ENCODE measurements around the gene RHAG. TPM values are rescaled to one million over a fixed set of nuclear protein-coding genes. Genes with fewer than 3 reads are reported as not detected.
"Not testable (repeated sequence)": the region's sequence is repeated elsewhere in the genome, so short reads cannot be mapped to it uniquely, and the experiment has no call there.

Gene RHAG
- total and polyA plus RNA-seq, 2 experiments from 2014 or later = not detected

- H2AFZ ChIP-seq; H3K27ac ChIP-seq (ENCODE audit: low read depth); H3F3A ChIP-seq (replicated peaks; ENCODE audit: low read depth); H3K27me3 Mint-ChIP-seq (ENCODE audit: insufficient read depth, low read depth, poor library complexity); H3K79me2 ChIP-seq (replicated peaks; ENCODE audit: insufficient read depth); H3K27ac Mint-ChIP-seq; H4K20me1 ChIP-seq (replicated peaks; ENCODE audit: insufficient read depth); H3K4me2 ChIP-seq; H3K9me2 ChIP-seq (ENCODE audit: insufficient read depth); H3K36me3 Mint-ChIP-seq (ENCODE audit: low read depth); H3K4me3 ChIP-seq; H3K36me3 ChIP-seq (ENCODE audit: insufficient read depth); H3K27me3 ChIP-seq (ENCODE audit: insufficient read depth); H3K9me3 Mint-ChIP-seq; H3K4me3 Mint-ChIP-seq: not testable (repeated sequence)
- peaks cover 21% of the 10 kb centered on the region for H3K4me1 Mint-ChIP-seq
- H3K4me1 ChIP-seq (ENCODE audit: insufficient read depth) = peaks cover 13% of the 10 kb centered on the region; the same call in 1 of the 2 replicates
- DNase-seq (ENCODE audit: low spot score) (peak; percentile 18), ATAC-seq (peak; percentile 77)
These were observed 28.4 kb downstream of the RHAG start for GRCh38 chr6:49608275-49608674.

DNA sequence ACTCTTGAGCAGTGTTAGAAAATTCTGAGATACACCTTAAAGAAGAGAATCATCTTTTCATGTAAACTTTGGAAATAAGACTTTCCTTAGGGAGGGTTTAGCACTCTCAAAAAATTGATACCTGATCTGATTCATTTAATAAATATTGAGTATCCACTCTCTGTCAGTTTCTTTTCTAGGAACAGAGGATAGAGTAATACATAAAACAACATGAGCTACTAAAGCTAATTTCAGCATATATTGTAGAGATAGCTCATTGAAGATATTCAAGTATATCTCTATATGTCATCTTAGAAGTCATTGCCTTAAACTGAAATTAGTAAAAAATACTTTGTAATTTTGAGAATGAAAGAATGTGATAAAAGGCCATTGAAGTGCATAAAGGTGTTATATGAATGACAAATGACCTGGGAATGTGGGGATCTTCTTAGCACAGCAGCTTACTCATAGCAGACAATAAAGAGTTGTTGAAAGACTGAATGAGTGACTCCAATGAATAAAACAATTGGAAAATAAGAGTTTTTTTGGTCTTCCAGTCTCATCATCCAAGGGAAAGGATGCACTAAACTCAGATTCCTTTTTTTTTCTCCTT is 29.2 kb downstream of the RHAG start:
- H3K79me2 ChIP-seq (replicated peaks; ENCODE audit: insufficient read depth) = no peaks in the 10 kb centered on the region
- peaks cover 21% of the 10 kb centered on the region for H3K4me1 Mint-ChIP-seq
- H3K27me3 ChIP-seq (ENCODE audit: insufficient read depth) = no peaks in the 10 kb centered on the region
- 0 out of 2 replicates have a peak overlapping the region, but pooled peaks have one; percentile 6 for H3K4me3 ChIP-seq
- H3K4me2 ChIP-seq = peak overlapping the region; percentile 8; the same call in 1 of the 2 replicates
- H3K27me3 Mint-ChIP-seq (ENCODE audit: insufficient read depth, low read depth, poor library complexity) = no peaks in the 10 kb centered on the region
- H3K36me3 ChIP-seq (ENCODE audit: insufficient read depth) = no peaks in the 10 kb centered on the region
- no peaks in the 10 kb centered on the region for H3K9me2 ChIP-seq (ENCODE audit: insufficient read depth)
- peaks cover 13% of the 10 kb centered on the region; the same call in 1 of the 2 replicates for H3K4me1 ChIP-seq (ENCODE audit: insufficient read depth)
- no peak for TF ChIP-seq POLR2AphosphoS5 (IDR thresholded peaks at IDR 0.05; ENCODE audit: low read depth)
- TF ChIP-seq EZH2 (IDR thresholded peaks at IDR 0.05; ENCODE audit: low read depth, unreplicated experiment) = no peak
- TF ChIP-seq REST (IDR thresholded peaks at IDR 0.05; ENCODE audit: unreplicated experiment) = no peak
- TF ChIP-seq STAT1 (IDR thresholded peaks at IDR 0.05; ENCODE audit: unreplicated experiment) = no peak
- no peak for TF ChIP-seq ZNF114 (CRISPR knock-in tag; IDR thresholded peaks at IDR 0.05)
- no peaks in the 10 kb centered on the region for H3K36me3 Mint-ChIP-seq (ENCODE audit: low read depth)
- H3K4me3 Mint-ChIP-seq = no peak overlapping the region
- no peaks in the 10 kb centered on the region for H3F3A ChIP-seq (replicated peaks; ENCODE audit: low read depth)
- H2AFZ ChIP-seq = no peak overlapping the region
- peak overlapping the region; percentile 40; the same call in 1 of the 2 replicates for H3K27ac Mint-ChIP-seq
- ATAC-seq (peak; percentile 89), DNase-seq (ENCODE audit: low spot score) (peak; percentile 48)
- H3K27ac ChIP-seq (ENCODE audit: low read depth) = no peak overlapping the region
- no peaks in the 10 kb centered on the region for H4K20me1 ChIP-seq (replicated peaks; ENCODE audit: insufficient read depth)
- H3K9me3 Mint-ChIP-seq = no peaks in the 10 kb centered on the region

All from GM23338 (cell line).